Measurements from ENCODE around the gene TRAPPC5. TPM values are rescaled to one million over a fixed set of nuclear protein-coding genes. Genes with fewer than 3 reads are reported as not detected.

The TRAPPC5 gene
- total and polyA plus RNA-seq, 2 experiments from 2014 or later, result 78.3 to 252 TPM

GRCh38 chr19:7716762-7717161 is 36.1 kb downstream of the TRAPPC5 start:
- H4K20me1 ChIP-seq (replicated peaks; ENCODE audit: insufficient read depth), result no peaks in the 10 kb centered on the region
- H3K27me3 ChIP-seq (ENCODE audit: insufficient read depth), result no peaks in the 10 kb centered on the region
- no peaks in the 10 kb centered on the region for H3F3A ChIP-seq (replicated peaks; ENCODE audit: low read depth)
- no peaks in the 10 kb centered on the region for H3K36me3 ChIP-seq (ENCODE audit: insufficient read depth)
- Mint-ChIP-seq H3K27ac (no peak overlapping the region), H3K9me3 (no peaks in the 10 kb centered on the region; the same call in 2 of the 3 replicates), H3K36me3 (ENCODE audit: low read depth) (no peaks in the 10 kb centered on the region), H3K27me3 (ENCODE audit: insufficient read depth, low read depth, poor library complexity) (peaks cover 6% of the 10 kb centered on the region), H3K4me1 (no peaks in the 10 kb centered on the region), H3K4me3 (no peak overlapping the region)
- DNase-seq (ENCODE audit: low spot score), result no peak
- H3K4me1 ChIP-seq (ENCODE audit: insufficient read depth), result no peaks in the 10 kb centered on the region
- H3K27ac ChIP-seq (ENCODE audit: low read depth), result no peak overlapping the region
- H3K9me2 ChIP-seq (ENCODE audit: insufficient read depth), result no peaks in the 10 kb centered on the region
- TF ChIP-seq NANOG (IDR thresholded peaks at IDR 0.05; ENCODE audit: borderline replicate concordance) (no peak), ZNF114 (CRISPR knock-in tag; IDR thresholded peaks at IDR 0.05) (no peak), STAT1 (IDR thresholded peaks at IDR 0.05; ENCODE audit: unreplicated experiment) (no peak), ZNF331 (CRISPR knock-in tag; IDR thresholded peaks at IDR 0.05; ENCODE audit: low read depth) (no peak), REST (IDR thresholded peaks at IDR 0.05; ENCODE audit: unreplicated experiment) (no peak), POLR2AphosphoS5 (IDR thresholded peaks at IDR 0.05; ENCODE audit: low read depth) (no peak), JUNB (IDR thresholded peaks at IDR 0.05; ENCODE audit: unreplicated experiment) (no peak), ETS1 (IDR thresholded peaks at IDR 0.05) (no peak), CTCF (conservative IDR thresholded peaks at IDR 0.05; ENCODE audit: low read depth in 2 of 2) (no peak), EZH2 (IDR thresholded peaks at IDR 0.05; ENCODE audit: low read depth, unreplicated experiment) (no peak), CREB1 (CRISPR knock-in tag; IDR thresholded peaks at IDR 0.05; ENCODE audit: low read depth) (no peak), EZH2phosphoT487 (IDR thresholded peaks at IDR 0.05; ENCODE audit: unreplicated experiment) (no peak), ZNF462 (CRISPR knock-in tag; IDR thresholded peaks at IDR 0.05) (no peak)
- no peak overlapping the region for H3K4me2 ChIP-seq
- H2AFZ ChIP-seq, result no peak overlapping the region
- ATAC-seq, result no peak
- no peaks in the 10 kb centered on the region for H3K79me2 ChIP-seq (replicated peaks; ENCODE audit: insufficient read depth)
- no peak overlapping the region for H3K4me3 ChIP-seq
